ENCODE measurements around the gene CNOT3. TPM values are rescaled to one million over a fixed set of nuclear protein-coding genes. Genes with fewer than 3 reads are reported as not detected.

The CNOT3 gene
- total RNA-seq, 1 experiment from 2014 or later, result 91.2 TPM

DNA sequence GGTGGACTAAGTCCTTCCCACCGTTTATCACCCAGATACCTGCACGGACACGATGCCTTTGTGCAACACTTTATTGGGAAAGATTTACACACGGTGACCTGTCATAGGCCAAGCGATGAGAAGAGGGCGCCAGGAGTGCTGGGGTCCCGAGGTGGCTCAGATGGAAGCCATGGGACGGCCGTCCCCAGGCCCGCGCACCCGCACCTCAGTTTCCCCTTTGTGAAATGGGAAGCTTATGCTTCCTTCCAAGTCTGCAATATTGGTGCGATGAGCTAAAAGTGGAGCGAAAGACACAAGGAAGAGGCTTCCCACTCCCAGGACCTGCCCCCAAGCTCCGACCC lies 35.8 kb downstream of the CNOT3 start:
- Histone ChIP-seq H3K23me2 (ENCODE audit: insufficient read length, low read depth, low read length, poor library complexity, severe bottlenecking) (peaks cover 4% of the 10 kb centered on the region), H4K5ac (ENCODE audit: insufficient read length, low read depth, low read length) (no peak overlapping the region), H3K4me1 (ENCODE audit: insufficient read depth, low read length) (no peaks in the 10 kb centered on the region), H3K23ac (ENCODE audit: insufficient read length, low read depth, low read length) (no peak overlapping the region), H3K79me2 (ENCODE audit: insufficient read depth, low read length) (no peaks in the 10 kb centered on the region), H4K91ac (ENCODE audit: insufficient read length, low read depth, low read length) (no peak overlapping the region), H3K4me2 (ENCODE audit: insufficient read depth, insufficient read length, low read length) (no peak overlapping the region), H3K14ac (ENCODE audit: insufficient read depth, low read length) (no peak overlapping the region), H3K18ac (ENCODE audit: insufficient read length, low read depth, low read length) (no peak overlapping the region), H3K9me3 (ENCODE audit: control insufficient read depth, low read depth, low read length) (no peaks in the 10 kb centered on the region), H2AFZ (ENCODE audit: low read length) (no peak overlapping the region), H2AK5ac (ENCODE audit: insufficient read length, low read length) (no peak overlapping the region), H4K8ac (replicated peaks; ENCODE audit: insufficient read length, low read depth, low read length) (no peak overlapping the region), H3K9ac (ENCODE audit: extremely low read depth, insufficient read length, low read length) (no peak overlapping the region), H3K79me1 (ENCODE audit: insufficient read depth, low read depth, low read length, poor library complexity, severe bottlenecking) (no peaks in the 10 kb centered on the region), H3T11ph (ENCODE audit: low read length) (no peak overlapping the region), H3K56ac (ENCODE audit: insufficient read length, low read depth, low read length) (no peak overlapping the region), H4K20me1 (ENCODE audit: control insufficient read depth, insufficient read depth, insufficient read length) (no peaks in the 10 kb centered on the region), H2BK20ac (ENCODE audit: low read depth, low read length, poor library complexity, severe bottlenecking) (no peak overlapping the region), H3K27me3 (ENCODE audit: insufficient read depth, low read length) (no peaks in the 10 kb centered on the region), H2BK12ac (ENCODE audit: insufficient read length, low read depth, low read length) (no peak overlapping the region), H3K4ac (ENCODE audit: low read depth, low read length) (no peak overlapping the region), H2BK15ac (ENCODE audit: low read depth, low read length) (no peak overlapping the region), H3K27ac (ENCODE audit: insufficient read length, low read depth, low read length) (no peak overlapping the region), H2BK5ac (ENCODE audit: insufficient read length, low read length) (no peak overlapping the region), H2BK120ac (ENCODE audit: low read depth, low read length, poor library complexity, severe bottlenecking) (no peak overlapping the region)
- Mint-ChIP-seq H3K4me3 (peak overlapping the region in 1 of 2 experiments; percentile 72; a peak in 2 of 5 replicates), H3K36me3 (ENCODE audit: insufficient read depth in 1 of 3, low read depth in 3 of 3) (peaks cover 12 to 15% (median 14%) of the 10 kb centered on the region in 3 experiments; a peak in 6 of 7 replicates), H3K9me3 (no peaks in the 10 kb centered on the region; a peak in 1 of 5 replicates), H3K27me3 (ENCODE audit: low read depth) (no peaks in the 10 kb centered on the region; the same call in 1 of the 2 replicates), H3K27ac (no peak overlapping the region), H3K4me1 (peaks cover 12 to 27% of the 10 kb centered on the region in 2 experiments)
- no peak for DNase-seq
- no CpG with 5 or more reads among the region's 15 CpGs for WGBS (ENCODE audit: extremely low coverage, insufficient read length, low lambda C conversion rate)
- TF ChIP-seq, protein P1, sequence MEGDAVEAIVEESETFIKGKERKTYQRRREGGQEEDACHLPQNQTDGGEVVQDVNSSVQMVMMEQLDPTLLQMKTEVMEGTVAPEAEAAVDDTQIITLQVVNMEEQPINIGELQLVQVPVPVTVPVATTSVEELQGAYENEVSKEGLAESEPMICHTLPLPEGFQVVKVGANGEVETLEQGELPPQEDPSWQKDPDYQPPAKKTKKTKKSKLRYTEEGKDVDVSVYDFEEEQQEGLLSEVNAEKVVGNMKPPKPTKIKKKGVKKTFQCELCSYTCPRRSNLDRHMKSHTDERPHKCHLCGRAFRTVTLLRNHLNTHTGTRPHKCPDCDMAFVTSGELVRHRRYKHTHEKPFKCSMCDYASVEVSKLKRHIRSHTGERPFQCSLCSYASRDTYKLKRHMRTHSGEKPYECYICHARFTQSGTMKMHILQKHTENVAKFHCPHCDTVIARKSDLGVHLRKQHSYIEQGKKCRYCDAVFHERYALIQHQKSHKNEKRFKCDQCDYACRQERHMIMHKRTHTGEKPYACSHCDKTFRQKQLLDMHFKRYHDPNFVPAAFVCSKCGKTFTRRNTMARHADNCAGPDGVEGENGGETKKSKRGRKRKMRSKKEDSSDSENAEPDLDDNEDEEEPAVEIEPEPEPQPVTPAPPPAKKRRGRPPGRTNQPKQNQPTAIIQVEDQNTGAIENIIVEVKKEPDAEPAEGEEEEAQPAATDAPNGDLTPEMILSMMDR (conservative IDR thresholded peaks at IDR 0.05), result no peak

Data from H9 (cell line).